GM12872 (cell line): ENCODE results near the gene RPS6KA5.

ENCODE experiments used
- TF ChIP-seq, protein P1 (sequence below): IDR thresholded peaks from 3 replicates; pipeline ENCODE4 v1.5.1; 2011; ENCODE audit warnings: low read depth, mild to moderate bottlenecking, low read length, moderate library complexity; ENCODE audit not compliant: insufficient read depth

RPS6KA5 gene

DNA sequence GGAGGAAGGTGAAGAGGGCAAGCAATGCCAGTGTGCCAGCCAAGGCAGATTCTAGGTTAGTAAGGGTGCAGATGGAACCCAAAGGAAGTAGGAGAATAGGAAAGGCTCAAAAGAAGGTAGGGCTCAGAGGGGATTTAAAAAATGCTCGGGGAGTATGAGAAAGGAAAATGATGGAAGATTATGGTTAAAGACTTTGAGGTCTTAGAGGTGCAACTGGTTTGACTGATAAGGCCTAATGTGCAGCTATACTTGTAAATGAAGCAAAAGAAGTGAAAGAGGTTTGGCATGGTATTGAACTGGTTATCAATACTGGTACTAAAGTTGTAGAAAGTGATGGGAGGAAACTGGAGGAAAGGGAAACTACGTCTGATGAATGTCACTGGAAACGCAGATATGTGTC, 94.7 kb downstream of the RPS6KA5 start:
- TF ChIP-seq, protein P1, sequence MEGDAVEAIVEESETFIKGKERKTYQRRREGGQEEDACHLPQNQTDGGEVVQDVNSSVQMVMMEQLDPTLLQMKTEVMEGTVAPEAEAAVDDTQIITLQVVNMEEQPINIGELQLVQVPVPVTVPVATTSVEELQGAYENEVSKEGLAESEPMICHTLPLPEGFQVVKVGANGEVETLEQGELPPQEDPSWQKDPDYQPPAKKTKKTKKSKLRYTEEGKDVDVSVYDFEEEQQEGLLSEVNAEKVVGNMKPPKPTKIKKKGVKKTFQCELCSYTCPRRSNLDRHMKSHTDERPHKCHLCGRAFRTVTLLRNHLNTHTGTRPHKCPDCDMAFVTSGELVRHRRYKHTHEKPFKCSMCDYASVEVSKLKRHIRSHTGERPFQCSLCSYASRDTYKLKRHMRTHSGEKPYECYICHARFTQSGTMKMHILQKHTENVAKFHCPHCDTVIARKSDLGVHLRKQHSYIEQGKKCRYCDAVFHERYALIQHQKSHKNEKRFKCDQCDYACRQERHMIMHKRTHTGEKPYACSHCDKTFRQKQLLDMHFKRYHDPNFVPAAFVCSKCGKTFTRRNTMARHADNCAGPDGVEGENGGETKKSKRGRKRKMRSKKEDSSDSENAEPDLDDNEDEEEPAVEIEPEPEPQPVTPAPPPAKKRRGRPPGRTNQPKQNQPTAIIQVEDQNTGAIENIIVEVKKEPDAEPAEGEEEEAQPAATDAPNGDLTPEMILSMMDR = no peak

DNA sequence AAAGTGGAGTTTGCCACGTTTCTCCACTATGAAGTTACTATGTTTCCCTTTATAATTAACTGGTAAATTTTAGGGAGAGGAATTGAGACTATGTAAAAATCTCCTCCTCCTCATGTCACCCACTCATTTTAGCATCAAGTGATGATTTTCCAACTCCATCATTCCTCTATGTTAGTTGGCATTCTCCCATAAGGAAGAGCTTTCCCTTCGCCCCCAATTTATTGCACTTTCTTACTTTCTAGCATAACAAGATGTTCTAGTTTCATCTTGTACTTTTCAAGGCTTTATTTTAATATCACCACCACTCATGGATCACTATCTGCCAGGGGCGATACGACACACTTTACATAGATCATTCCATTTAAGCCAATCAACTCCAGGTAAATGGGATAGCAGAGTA, 97.1 kb downstream of the RPS6KA5 start:
- TF ChIP-seq, protein P1 = no peak

GRCh38 chr14:90962505-90963109, 97.8 kb downstream of the RPS6KA5 start:
- TF ChIP-seq, protein P1 = no peak

DNA sequence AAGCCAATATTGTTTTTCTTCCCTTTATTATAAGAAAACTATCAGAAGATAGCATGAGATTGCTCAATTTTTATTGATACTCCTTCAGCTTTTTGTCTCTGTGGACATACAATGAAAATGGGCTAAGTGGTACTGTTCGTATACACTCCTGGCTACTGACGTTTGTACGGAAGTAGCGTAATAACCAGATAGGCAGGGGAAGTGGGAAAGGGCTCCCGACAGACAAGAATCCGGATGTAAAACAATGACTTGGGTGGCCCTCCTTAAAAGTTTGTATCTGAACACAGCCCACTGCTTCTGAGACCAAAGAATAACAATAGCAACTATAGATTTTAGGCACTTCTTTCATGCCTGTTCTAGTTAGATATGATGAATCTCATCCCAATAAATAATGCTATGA, 99.6 kb downstream of the RPS6KA5 start:
- TF ChIP-seq, protein P1 = no peak

DNA sequence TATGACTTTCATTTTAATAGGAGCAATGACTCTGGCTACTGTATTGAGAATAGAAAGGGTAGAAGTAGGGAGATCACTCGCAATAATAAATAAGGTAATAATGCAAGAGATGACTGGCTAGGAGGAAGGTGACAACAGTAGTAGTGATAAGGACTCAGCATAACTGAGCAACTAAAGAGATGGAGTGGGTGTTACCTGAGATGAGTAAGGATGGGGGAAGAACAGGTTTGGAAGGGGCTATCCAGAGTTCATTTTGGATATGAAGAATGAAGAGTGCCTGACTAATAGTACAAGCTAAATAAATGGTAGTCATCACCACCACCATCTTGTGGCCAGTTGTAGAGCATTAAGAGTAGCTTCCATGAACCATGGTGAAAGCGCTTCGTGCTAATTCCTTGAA, 101.1 kb downstream of the RPS6KA5 start:
- TF ChIP-seq, protein P1 = no peak

DNA sequence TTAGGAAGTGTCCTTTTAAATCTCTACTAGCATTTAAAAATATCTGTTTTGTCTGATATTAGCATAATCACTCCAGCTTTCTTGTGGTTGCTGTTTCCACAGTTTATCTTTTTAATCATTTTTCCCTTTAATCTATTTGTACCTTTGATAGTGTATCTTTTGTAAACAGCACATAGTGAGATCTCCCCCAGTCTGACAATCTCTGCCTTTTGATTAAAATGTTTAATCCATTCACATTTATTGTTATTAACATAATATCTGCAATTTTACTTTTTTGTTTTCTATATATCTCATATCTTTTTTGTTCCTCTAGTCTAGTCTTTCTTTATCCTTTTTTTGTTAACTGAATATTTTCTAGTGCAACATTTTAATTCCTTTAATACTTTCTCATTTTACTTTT, 104.2 kb downstream of the RPS6KA5 start:
- TF ChIP-seq, protein P1 = no peak

GRCh38 chr14:90943367-90943766, 117.1 kb downstream of the RPS6KA5 start:
- TF ChIP-seq, protein P1 = no peak
